ENCODE results near the gene SPHK1.

- TF ChIP-seq CTCF (IDR thresholded peaks at IDR 0.05): no peak
- TF ChIP-seq POLR2A (IDR thresholded peaks at IDR 0.05): no peak
- TF ChIP-seq POLR2AphosphoS5 (IDR thresholded peaks at IDR 0.05): no peak
Measured at GRCh38 chr17:76345377-76345974, 38.9 kb upstream of the SPHK1 start.
